PC-3 (cell line): ENCODE measurements around the gene TNPO1. TPM values are rescaled to one million over a fixed set of nuclear protein-coding genes. Genes with fewer than 3 reads are reported as not detected.
A peak's percentile ranks its signal among the peaks of the same experiment; 100 is the strongest.

Experiments
- ATAC-seq: fragments of 200-7000 bp; cut with Tn5 transposase; 2 replicates; pipeline ENCODE4 v1.9.1; 2020; ENCODE audit warnings: mild to moderate bottlenecking, moderate library complexity
- BruUV-seq: library from RNA; stranded (reverse); fragments of 400-500 nt; replicated peaks from 2 replicates; lab custom pipeline; 2021; lab: Mats Ljungman, UMichigan
- CTCF ChIA-PET: fragments of 300-600 bp; sonication (Branson Sonifier 250); formaldehyde crosslinking; loops from one replicate; lab custom pipeline; 2022; ENCODE audit warnings: antibody characterized with exemption; lab: Charles Lee
- POLR2A ChIA-PET: fragments of 300-600 bp; sonication (Branson Sonifier 250); formaldehyde crosslinking; loops from one replicate; lab custom pipeline; 2022; ENCODE audit warnings: antibody characterized with exemption; ENCODE audit not compliant: unreplicated experiment; lab: Charles Lee
- DNase-seq: peaks from one replicate; pipeline ENCODE4 v3.0.0-alpha.2; 2015
- H2AFZ ChIP-seq: fragments of 300-600 bp; sonication (generic); 2 replicates; pipeline ENCODE4 v1.6.0; 2016; ENCODE audit warnings: antibody characterized with exemption, low read length
- H3F3A ChIP-seq: fragments of 300-600 bp; sonication (generic); one replicate; pipeline ENCODE4 v1.6.0; 2017; ENCODE audit warnings: antibody characterized with exemption, low read length, control low read depth, mild to moderate bottlenecking; ENCODE audit not compliant: unreplicated experiment
- H3K27ac ChIP-seq: fragments of 300-600 bp; sonication (generic); 2 replicates; pipeline ENCODE4 v1.5.1; 2016; ENCODE audit warnings: mild to moderate bottlenecking, low read length
- H3K27me3 ChIP-seq: fragments of 300-600 bp; sonication (generic); 2 replicates; pipeline ENCODE4 v1.6.1; 2016; ENCODE audit warnings: low read length, mixed read lengths
- H3K36me3 ChIP-seq: fragments of 300-600 bp; sonication (generic); 2 replicates; pipeline ENCODE4 v1.6.1; 2016; ENCODE audit warnings: low read depth, mixed run types, low read length, mixed read lengths
- H3K4me1 ChIP-seq: fragments of 300-600 bp; sonication (generic); 2 replicates; pipeline ENCODE4 v1.5.1; 2016; ENCODE audit warnings: low read length; ENCODE audit not compliant: insufficient read depth
- H3K4me2 ChIP-seq: fragments of 300-600 bp; sonication (generic); 2 replicates; pipeline ENCODE4 v1.6.0; 2016; ENCODE audit warnings: low read length
- H3K4me3 ChIP-seq: fragments of 300-600 bp; sonication (generic); 2 replicates; pipeline ENCODE4 v1.5.1; 2016; ENCODE audit warnings: mild to moderate bottlenecking, low read length, mixed read lengths
- H3K79me2 ChIP-seq: fragments of 300-600 bp; sonication (generic); 2 replicates; pipeline ENCODE4 v1.6.1; 2017; ENCODE audit warnings: low read length, mixed read lengths
- H3K9ac ChIP-seq: fragments of 300-600 bp; sonication (generic); 2 replicates; pipeline ENCODE4 v1.6.0; 2016; ENCODE audit warnings: mild to moderate bottlenecking, low read length
- H3K9me2 ChIP-seq: fragments of 300-600 bp; sonication (generic); replicated peaks from 2 replicates; pipeline ENCODE4 v1.6.1; 2016; ENCODE audit warnings: mixed run types, low read length, mixed read lengths
- H3K9me3 ChIP-seq: fragments of 300-600 bp; sonication (generic); 2 replicates; pipeline ENCODE4 v1.6.1; 2016; ENCODE audit warnings: low read length, mixed read lengths
- H4K20me1 ChIP-seq: fragments of 300-600 bp; sonication (generic); 2 replicates; pipeline ENCODE4 v1.6.1; 2016; ENCODE audit warnings: low read length, mixed read lengths
- EZH2 ChIP-seq: fragments of 300-600 bp; sonication (generic); IDR thresholded peaks from one replicate; pipeline ENCODE4 v1.6.1; 2017; ENCODE audit warnings: antibody characterized with exemption, mild to moderate bottlenecking, low read length; ENCODE audit not compliant: unreplicated experiment
- EZH2phosphoT487 ChIP-seq: fragments of 300-600 bp; sonication (generic); IDR thresholded peaks from 2 replicates; pipeline ENCODE4 v1.6.1; 2018; ENCODE audit warnings: mild to moderate bottlenecking, antibody characterized with exemption, low read length, borderline replicate concordance
- intact Hi-C: fragments of 100-400 bp; cut with micrococcal nuclease; formaldehyde crosslinking; loops from 2 replicates; pipeline ENCODE4 v1.9.0; 2023
- total RNA-seq: library from RNA; depleted of rRNA; stranded (reverse); fragments of >200 nt; gene quantifications from 2 replicates; pipeline ENCODE4 v1.2.3, GENCODE V29; 2014
- TF ChIP-seq, protein P1 (sequence below): fragments of 300-600 bp; sonication (generic); conservative IDR thresholded peaks from 2 replicates; pipeline ENCODE4 v1.5.1; 2017; ENCODE audit warnings: antibody characterized with exemption, low read depth, mild to moderate bottlenecking, low read length

TNPO1 gene
- total RNA-seq, 1 experiment from 2014 or later, result 187 TPM

DNA sequence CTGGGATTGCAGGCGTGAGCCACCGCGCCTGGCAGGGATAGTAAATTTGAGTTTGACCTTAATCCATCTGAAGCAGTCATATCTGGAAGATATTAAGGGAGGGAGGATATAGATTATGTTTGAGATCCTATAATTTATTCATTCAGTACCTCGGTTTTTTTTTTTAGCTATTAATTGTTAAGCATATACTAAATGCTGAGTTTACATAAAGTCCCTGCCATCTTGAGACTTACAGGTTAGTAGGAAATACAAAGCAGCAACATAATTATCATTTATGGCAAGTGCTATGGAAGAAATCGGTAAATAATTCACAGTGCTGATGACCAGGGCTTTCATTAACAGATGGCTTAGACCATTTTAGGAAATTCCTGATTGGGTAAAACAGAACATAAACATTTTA is 72.9 kb downstream of the TNPO1 start:
- Histone ChIP-seq H3K27me3 (no peaks in the 10 kb centered on the region), H3K9me3 (no peaks in the 10 kb centered on the region), H3K4me1 (0 out of 2 replicates have a peak, but pooled peaks cover 5% of the 10 kb centered on the region), H4K20me1 (no peaks in the 10 kb centered on the region; the same call in 1 of the 2 replicates), H3K27ac (no peak overlapping the region), H3K36me3 (peaks cover 76% of the 10 kb centered on the region), H3K9me2 (no peaks in the 10 kb centered on the region), H3K79me2 (0 out of 2 replicates have a peak, but pooled peaks cover 3% of the 10 kb centered on the region), H2AFZ (no peak overlapping the region), H3K4me3 (no peak overlapping the region), H3K4me2 (no peak overlapping the region), H3K9ac (no peak overlapping the region), H3F3A (no peaks in the 10 kb centered on the region)
- intact Hi-C loops, result no loop called here
- ATAC-seq, result no peak
- DNase-seq, result no peak
- ChIA-PET POLR2A (no interaction called here), CTCF (interaction anchor here (0.6 kb wide), 1 partner anchor 511 kb away, joined by 4 read pairs; no protein-coding TSS in a partner anchor)
- no peak for TF ChIP-seq EZH2
- TF ChIP-seq, protein P1, sequence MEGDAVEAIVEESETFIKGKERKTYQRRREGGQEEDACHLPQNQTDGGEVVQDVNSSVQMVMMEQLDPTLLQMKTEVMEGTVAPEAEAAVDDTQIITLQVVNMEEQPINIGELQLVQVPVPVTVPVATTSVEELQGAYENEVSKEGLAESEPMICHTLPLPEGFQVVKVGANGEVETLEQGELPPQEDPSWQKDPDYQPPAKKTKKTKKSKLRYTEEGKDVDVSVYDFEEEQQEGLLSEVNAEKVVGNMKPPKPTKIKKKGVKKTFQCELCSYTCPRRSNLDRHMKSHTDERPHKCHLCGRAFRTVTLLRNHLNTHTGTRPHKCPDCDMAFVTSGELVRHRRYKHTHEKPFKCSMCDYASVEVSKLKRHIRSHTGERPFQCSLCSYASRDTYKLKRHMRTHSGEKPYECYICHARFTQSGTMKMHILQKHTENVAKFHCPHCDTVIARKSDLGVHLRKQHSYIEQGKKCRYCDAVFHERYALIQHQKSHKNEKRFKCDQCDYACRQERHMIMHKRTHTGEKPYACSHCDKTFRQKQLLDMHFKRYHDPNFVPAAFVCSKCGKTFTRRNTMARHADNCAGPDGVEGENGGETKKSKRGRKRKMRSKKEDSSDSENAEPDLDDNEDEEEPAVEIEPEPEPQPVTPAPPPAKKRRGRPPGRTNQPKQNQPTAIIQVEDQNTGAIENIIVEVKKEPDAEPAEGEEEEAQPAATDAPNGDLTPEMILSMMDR, result no peak
- TF ChIP-seq EZH2phosphoT487, result no peak
- no TSS peak for BruUV-seq

GRCh38 chr5:72892846-72893245 is 76.4 kb downstream of the TNPO1 start:
- intact Hi-C loops, result no loop called here
- ChIA-PET POLR2A (no interaction called here), CTCF (no interaction called here)
- Histone ChIP-seq H2AFZ (no peak overlapping the region), H3F3A (no peaks in the 10 kb centered on the region), H3K4me3 (no peak overlapping the region), H3K36me3 (peaks cover 71% of the 10 kb centered on the region), H3K79me2 (no peaks in the 10 kb centered on the region; the same call in 1 of the 2 replicates), H3K27me3 (no peaks in the 10 kb centered on the region), H3K9me2 (no peaks in the 10 kb centered on the region), H3K9me3 (no peaks in the 10 kb centered on the region), H3K27ac (no peak overlapping the region), H4K20me1 (no peaks in the 10 kb centered on the region), H3K4me1 (0 out of 2 replicates have a peak, but pooled peaks cover 5% of the 10 kb centered on the region), H3K4me2 (no peak overlapping the region), H3K9ac (no peak overlapping the region)
- no peak for ATAC-seq
- BruUV-seq, result no TSS peak
- TF ChIP-seq, protein P1, result no peak
- TF ChIP-seq EZH2 (no peak), EZH2phosphoT487 (no peak)
- DNase-seq, result peak; percentile 25

- H3K79me2 ChIP-seq, result no peaks in the 10 kb centered on the region; the same call in 1 of the 2 replicates
- H3K4me3 ChIP-seq, result no peak overlapping the region
- ChIA-PET POLR2A (no interaction called here), CTCF (no interaction called here)
- no peak overlapping the region for H3K27ac ChIP-seq
- no peak overlapping the region for H3K9ac ChIP-seq
- H3K9me2 ChIP-seq, result no peaks in the 10 kb centered on the region
- no peaks in the 10 kb centered on the region for H3K27me3 ChIP-seq
- no peak overlapping the region for H2AFZ ChIP-seq
- TF ChIP-seq EZH2 (no peak), EZH2phosphoT487 (no peak)
- TF ChIP-seq, protein P1, result no peak
- H4K20me1 ChIP-seq, result peaks cover 3% of the 10 kb centered on the region; the same call in 1 of the 2 replicates
- 0 out of 2 replicates have a peak, but pooled peaks cover 5% of the 10 kb centered on the region for H3K4me1 ChIP-seq
- no peak for DNase-seq
- H3K4me2 ChIP-seq, result no peak overlapping the region
- intact Hi-C loops, result no loop called here
- ATAC-seq, result no peak
- no peaks in the 10 kb centered on the region for H3K9me3 ChIP-seq
- H3F3A ChIP-seq, result no peaks in the 10 kb centered on the region
- no TSS peak for BruUV-seq
- peaks cover 74% of the 10 kb centered on the region for H3K36me3 ChIP-seq
Observed at GRCh38 chr5:72895758-72896157, 79.3 kb downstream of the TNPO1 start.
